GM12878 (cell line): ENCODE measurements around the gene PAQR7. TPM values are rescaled to one million over a fixed set of nuclear protein-coding genes. Genes with fewer than 3 reads are reported as not detected.

ENCODE experiments used
- ATAC-seq: fragments of 200-7000 bp; cut with Tn5 transposase; 3 replicates; pipeline ENCODE4 v1.9.1; 2020; ENCODE audit warnings: mild to moderate bottlenecking, moderate library complexity
- BruUV-seq: library from RNA; stranded (reverse); fragments of 400-500 nt; replicated peaks from 2 replicates; lab custom pipeline; 2021; lab: Mats Ljungman, UMichigan
- CTCF ChIA-PET: fragments of 300-600 bp; sonication (Branson Sonifier 250); formaldehyde crosslinking; extraction: SDS; loops from one replicate; lab custom pipeline; 2021; ENCODE audit warnings: inconsistent platforms; lab: Yijun Ruan, JAX
- POLR2A ChIA-PET: fragments of 350-600 bp; formaldehyde crosslinking; extraction: SDS; loops from one replicate; lab custom pipeline; 2021; ENCODE audit warnings: inconsistent platforms; lab: Charles Lee
- RAD21 ChIA-PET: fragments of 300-600 bp; sonication (Branson Sonifier 250); formaldehyde crosslinking; loops from one replicate; lab custom pipeline; 2023; ENCODE audit warnings: antibody characterized with exemption; ENCODE audit not compliant: unreplicated experiment; lab: Charles Lee
- SMC1A ChIA-PET: fragments of 300-600 bp; sonication (Branson Sonifier 250); formaldehyde crosslinking; loops from one replicate; lab custom pipeline; 2023; ENCODE audit not compliant: unreplicated experiment, uncharacterized antibody; lab: Charles Lee
- DNase-seq: peaks from one replicate; pipeline ENCODE4 v3.0.0-alpha.2; 2011; ENCODE audit warnings: low read depth, low spot score
- FAIRE-seq: peaks from 3 replicates; lab custom pipeline; 2011; peaks lifted over from hg19 to GRCh38; lab: Jason Lieb, UNC
- H2AFZ ChIP-seq: 2 replicates; pipeline ENCODE4 v1.6.0; 2011; ENCODE audit warnings: low read depth, low read length, control low read depth; ENCODE audit not compliant: control insufficient read depth
- H3K27ac ChIP-seq: 2 replicates; pipeline ENCODE4 v1.5.1; 2011; ENCODE audit warnings: control low read depth; ENCODE audit not compliant: control insufficient read depth, insufficient read depth
- H3K27me3 ChIP-seq, 2 experiments: replicated peaks in 1 of 2; 2 replicates each; pipeline versions ENCODE4 v1.6.0 to v1.6.1; 2011; ENCODE audit warnings: low read length in 1 of 2; ENCODE audit not compliant: control insufficient read depth in 2 of 2, insufficient read depth in 2 of 2
- H3K36me3 ChIP-seq, 2 experiments: 2 replicates each; pipeline ENCODE4 v1.5.1; 2011; ENCODE audit warnings: low read length in 1 of 2; ENCODE audit not compliant: control insufficient read depth in 2 of 2, insufficient read depth in 2 of 2
- H3K4me1 ChIP-seq: 2 replicates; pipeline ENCODE4 v1.6.1; 2011; ENCODE audit warnings: mild to moderate bottlenecking, low read length, moderate library complexity, mixed read lengths; ENCODE audit not compliant: control insufficient read depth, insufficient read depth
- H3K4me2 ChIP-seq: 2 replicates; pipeline ENCODE4 v1.6.0; 2011; ENCODE audit warnings: control low read depth; ENCODE audit not compliant: control insufficient read depth, insufficient read depth
- H3K4me3 ChIP-seq: fragments of 200-600 bp; sonication (generic); 2 replicates; pipeline ENCODE4 v1.5.1; 2016
- H3K79me2 ChIP-seq: 2 replicates; pipeline ENCODE4 v1.6.0; 2011; ENCODE audit warnings: low read length; ENCODE audit not compliant: control insufficient read depth, insufficient read depth
- H3K9ac ChIP-seq: 2 replicates; pipeline ENCODE4 v1.8.0; 2011; ENCODE audit warnings: low read length, control low read depth, mixed read lengths; ENCODE audit not compliant: control insufficient read depth, insufficient read depth
- H3K9me3 ChIP-seq: replicated peaks from 3 replicates; pipeline ENCODE4 v1.5.1; 2011; ENCODE audit warnings: mild to moderate bottlenecking, low read length; ENCODE audit not compliant: control insufficient read depth, insufficient read depth
- H4K20me1 ChIP-seq: 2 replicates; pipeline ENCODE4 v1.6.0; 2011; ENCODE audit not compliant: control insufficient read depth, insufficient read depth
- CBX3 ChIP-seq: fragments of 200-600 bp; sonication (generic); IDR thresholded peaks from 2 replicates; pipeline ENCODE4 v1.6.1; 2016; ENCODE audit warnings: low read depth, borderline replicate concordance
- CBX5 ChIP-seq: sonication (generic); IDR thresholded peaks from 2 replicates; pipeline ENCODE4 v1.6.1; 2016; ENCODE audit warnings: low read depth, moderate library complexity, mild to moderate bottlenecking, inconsistent platforms
- CEBPB ChIP-seq, 2 experiments: fragments of 150-350 bp in 1 of 2; IDR thresholded peaks; 2 replicates each; pipeline ENCODE4 v1.6.1; 2012 to 2014; ENCODE audit warnings: low read depth in 2 of 2, low read length in 2 of 2, borderline replicate concordance in 1 of 2, inconsistent platforms in 1 of 2
- CHD1 ChIP-seq: IDR thresholded peaks from 2 replicates; pipeline ENCODE4 v1.6.1; 2012; ENCODE audit warnings: low read depth, low read length, improper control_type of control experiment
- CHD2 ChIP-seq: IDR thresholded peaks from 2 replicates; pipeline ENCODE4 v1.6.1; 2011; ENCODE audit warnings: low read depth, low read length, improper control_type of control experiment, borderline replicate concordance
- CREB1 ChIP-seq: IDR thresholded peaks from 2 replicates; pipeline ENCODE4 v1.6.1; 2012; ENCODE audit warnings: low read depth, mild to moderate bottlenecking, inconsistent platforms
- FOS ChIP-seq: IDR thresholded peaks from 3 replicates; pipeline ENCODE4 v1.6.1; 2011; ENCODE audit warnings: borderline replicate concordance; ENCODE audit not compliant: insufficient read length; ENCODE audit errors: extremely low read depth
- HCFC1 ChIP-seq: fragments of 150-350 bp; IDR thresholded peaks from 2 replicates; pipeline ENCODE4 v1.6.1; 2014; ENCODE audit warnings: low read length
- NR2F1 ChIP-seq: fragments of 450-650 bp; conservative IDR thresholded peaks from 2 replicates; pipeline ENCODE4 v1.6.1; 2017; ENCODE audit warnings: mild to moderate bottlenecking
- PAX5 ChIP-seq: IDR thresholded peaks from 2 replicates; pipeline ENCODE4 v1.6.1; 2011; ENCODE audit warnings: low read depth, low read length, borderline replicate concordance
- RELB ChIP-seq: fragments of 450-650 bp; IDR thresholded peaks from 2 replicates; pipeline ENCODE4 v1.6.1; 2017; ENCODE audit warnings: low read depth, mild to moderate bottlenecking, moderate library complexity
- SMC3 ChIP-seq: IDR thresholded peaks from 2 replicates; pipeline ENCODE4 v1.6.1; 2011; ENCODE audit warnings: low read length, improper control_type of control experiment, borderline replicate concordance
- ZNF384 ChIP-seq: IDR thresholded peaks from 2 replicates; pipeline ENCODE4 v1.6.1; 2012; ENCODE audit warnings: low read depth, mild to moderate bottlenecking, low read length, improper control_type of control experiment, borderline replicate concordance
- ZZZ3 ChIP-seq: IDR thresholded peaks from 2 replicates; pipeline ENCODE4 v1.6.1; 2011; ENCODE audit warnings: low read depth; ENCODE audit not compliant: control insufficient read depth, insufficient read length
- WGBS: methylation state at CpG from one replicate; pipeline ENCODE4 v1.1.6; 2016; ENCODE audit warnings: low lambda C conversion rate; ENCODE audit not compliant: insufficient replicate concordance, insufficient coverage; ENCODE audit errors: missing lambda C conversion rate; 5-methylcytosine and 5-hydroxymethylcytosine counted together
- in situ Hi-C: fragments of 300-500 bp; cut with MboI; formaldehyde crosslinking; loops from 9 replicates; pipeline ENCODE4 v1.14.3; 2018; ENCODE audit warnings: mixed read lengths
- intact Hi-C: fragments of 100-400 bp; cut with micrococcal nuclease; formaldehyde crosslinking; loops from one replicate; pipeline ENCODE4 v1.14.2; 2022; ENCODE audit not compliant: unreplicated experiment
- polyA plus RNA-seq, 11 experiments: library from polyadenylated mRNA; depleted of rRNA in 4 of 11; unstranded in 6 of 11; stranded (reverse) in 5 of 11; fragments of >200 nt; fragmentation: Nextera tagmentation in 4 of 11; fragmentation: Illumina TruSeq in 1 of 11; extraction: Ambion mirVana in 4 of 11; extraction: Trizol in 1 of 11; gene quantifications; 1 replicate in 1 of 11; 2 replicates in 10 of 11; pipeline versions ENCODE4 v1.2.1 to v1.2.3, GENCODE V29; 2011 to 2016; ENCODE audit warnings: inconsistent platforms in 2 of 11, missing spikeins in 2 of 11, low read depth in 1 of 11
- total RNA-seq, 4 experiments: library from RNA; depleted of rRNA in 3 of 4; stranded (reverse); fragments of >200 nt in 3 of 4; fragmentation: Illumina TruSeq in 1 of 4; extraction: Trizol in 1 of 4; gene quantifications; 2 replicates each; pipeline versions ENCODE4 v1.2.1 to v1.2.3, GENCODE V29; 2013 to 2021

Gene PAQR7
- total and polyA plus RNA-seq, 10 of the 15 experiments (the other 5 are each of a cell fraction or from before 2014, with no cell fraction given): 1.1 to 8.8 (median 5.2) TPM

DNA sequence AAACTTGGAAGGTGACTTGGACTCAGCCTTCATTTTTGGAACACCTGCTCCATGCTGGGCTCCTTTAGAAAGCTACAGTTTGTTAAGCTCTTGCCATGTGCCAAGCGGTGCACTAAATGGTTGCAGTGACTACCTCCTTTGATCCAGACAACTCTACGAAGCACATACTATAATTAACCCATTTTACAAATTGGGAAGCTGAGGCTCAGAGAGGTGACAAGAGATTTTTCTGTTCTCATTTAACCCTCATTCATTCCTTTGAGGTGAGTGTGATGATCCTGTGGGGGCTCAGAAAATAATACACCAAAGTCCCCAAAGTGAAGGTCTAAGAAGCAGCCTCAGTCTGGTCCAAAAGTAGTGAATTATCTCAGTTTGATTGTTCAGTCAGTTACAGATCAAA lies 1.6 kb upstream of the PAQR7 start:
- H3K4me1 ChIP-seq: peaks cover 23% of the 10 kb centered on the region
- no peak overlapping the region for H3K4me2 ChIP-seq
- peaks cover 9% of the 10 kb centered on the region for H3K79me2 ChIP-seq
- no peaks in the 10 kb centered on the region for H4K20me1 ChIP-seq
- no peaks in the 10 kb centered on the region for H3K9me3 ChIP-seq
- RAD21 ChIA-PET: interaction anchor here (1.0 kb wide), 1 partner anchor 26 kb away, joined by 3 read pairs; no protein-coding TSS in a partner anchor
- H3K27ac ChIP-seq: no peak overlapping the region
- no peak overlapping the region for H3K4me3 ChIP-seq
- H3K36me3 ChIP-seq: no peaks in the 10 kb centered on the region
- SMC1A ChIA-PET: interaction anchor here (0.7 to 2.7 kb wide), 2 partner anchors 120 to 268 kb away, joined by 3 to 8 read pairs; partner anchors contain the start of gene PAFAH2
- TF ChIP-seq NR2F1: no peak
- 50% methylated on average over 2 of the region's 2 CpGs for WGBS
- no peak overlapping the region for H3K9ac ChIP-seq
- H3K27me3 ChIP-seq: no peaks in the 10 kb centered on the region; a peak in 1 of 4 replicates
- no TSS peak for BruUV-seq
- ATAC-seq (no peak), DNase-seq (no peak), FAIRE-seq (no peak)
- in situ Hi-C loops (no loop called here), intact Hi-C loops (no loop called here)
- CTCF ChIA-PET: interaction anchor here (1.0 to 3.1 kb wide), 3 partner anchors 18 to 120 kb away, joined by 3 to 25 read pairs (median 4); partner anchors contain the start of gene PAFAH2
- POLR2A ChIA-PET: interaction anchor here (3.6 kb wide), 1 partner anchor 27 kb away, joined by 26 read pairs; no protein-coding TSS in a partner anchor
- no peak overlapping the region for H2AFZ ChIP-seq

DNA sequence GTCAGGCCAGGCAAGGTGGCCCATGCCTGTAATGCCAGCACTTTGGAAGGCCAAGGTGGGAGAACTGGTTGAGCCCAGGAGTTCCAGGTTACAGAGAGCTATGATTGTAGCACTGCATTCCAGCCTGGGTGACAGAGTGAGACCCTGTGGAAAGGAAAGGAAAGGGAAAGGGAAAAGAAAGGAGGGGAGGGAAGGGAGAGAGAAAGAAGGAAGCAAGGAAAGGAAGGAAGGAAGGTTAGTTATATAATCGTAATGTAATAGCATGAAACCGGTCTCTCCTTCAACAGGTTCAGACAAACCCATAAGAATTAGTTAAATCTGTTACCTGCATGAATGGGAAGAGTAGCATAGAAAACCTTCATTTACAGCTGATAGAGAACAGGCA lies 1.2 kb upstream of the PAQR7 start:
- ChIA-PET POLR2A (interaction anchor here (3.6 kb wide), 1 partner anchor 28 kb away, joined by 26 read pairs; no protein-coding TSS in a partner anchor), RAD21 (interaction anchor here (1.0 kb wide), 1 partner anchor 27 kb away, joined by 3 read pairs; no protein-coding TSS in a partner anchor), CTCF (interaction anchor here (1.0 to 3.1 kb wide), 3 partner anchors 19 to 121 kb away, joined by 3 to 25 read pairs (median 4); partner anchors contain the start of gene PAFAH2), SMC1A (interaction anchor here (1.1 to 2.7 kb wide), 2 partner anchors 28 to 121 kb away, joined by 4 to 8 read pairs; partner anchors contain the start of gene PAFAH2)
- in situ Hi-C loops: no loop called here
- no peak overlapping the region for H3K27ac ChIP-seq
- DNase-seq (no peak), FAIRE-seq (no peak), ATAC-seq (no peak)
- H3K4me1 ChIP-seq: peaks cover 27% of the 10 kb centered on the region
- no peak overlapping the region for H3K4me3 ChIP-seq
- 71% methylated on average over 2 of the region's 2 CpGs for WGBS
- intact Hi-C loops: no loop called here
- H3K4me2 ChIP-seq: no peak overlapping the region
- H4K20me1 ChIP-seq: no peaks in the 10 kb centered on the region
- no peaks in the 10 kb centered on the region for H3K9me3 ChIP-seq
- H3K36me3 ChIP-seq: no peaks in the 10 kb centered on the region
- peaks cover 9% of the 10 kb centered on the region for H3K79me2 ChIP-seq
- no peak overlapping the region for H3K9ac ChIP-seq
- no peaks in the 10 kb centered on the region; a peak in 1 of 4 replicates for H3K27me3 ChIP-seq
- no TSS peak for BruUV-seq
- no peak overlapping the region for H2AFZ ChIP-seq
- TF ChIP-seq PAX5 (no peak), FOS (no peak), HCFC1 (no peak), CHD2 (no peak), CBX5 (no peak), CHD1 (no peak), ZNF384 (no peak), CBX3 (no peak), RELB (no peak), CEBPB (IDR thresholded peaks at IDR 0.05; ENCODE audit: borderline replicate concordance in 1 of 2, low read depth in 2 of 2, low read length in 2 of 2) (no peak), ZZZ3 (no peak), CREB1 (no peak), SMC3 (no peak)
